ENCODE data around the gene ELAC2. TPM values are rescaled to one million over a fixed set of nuclear protein-coding genes. Genes with fewer than 3 reads are reported as not detected.

ELAC2 gene
- total RNA-seq, 2 donors from 2014 or later = 66.9 to 104 TPM

DNA sequence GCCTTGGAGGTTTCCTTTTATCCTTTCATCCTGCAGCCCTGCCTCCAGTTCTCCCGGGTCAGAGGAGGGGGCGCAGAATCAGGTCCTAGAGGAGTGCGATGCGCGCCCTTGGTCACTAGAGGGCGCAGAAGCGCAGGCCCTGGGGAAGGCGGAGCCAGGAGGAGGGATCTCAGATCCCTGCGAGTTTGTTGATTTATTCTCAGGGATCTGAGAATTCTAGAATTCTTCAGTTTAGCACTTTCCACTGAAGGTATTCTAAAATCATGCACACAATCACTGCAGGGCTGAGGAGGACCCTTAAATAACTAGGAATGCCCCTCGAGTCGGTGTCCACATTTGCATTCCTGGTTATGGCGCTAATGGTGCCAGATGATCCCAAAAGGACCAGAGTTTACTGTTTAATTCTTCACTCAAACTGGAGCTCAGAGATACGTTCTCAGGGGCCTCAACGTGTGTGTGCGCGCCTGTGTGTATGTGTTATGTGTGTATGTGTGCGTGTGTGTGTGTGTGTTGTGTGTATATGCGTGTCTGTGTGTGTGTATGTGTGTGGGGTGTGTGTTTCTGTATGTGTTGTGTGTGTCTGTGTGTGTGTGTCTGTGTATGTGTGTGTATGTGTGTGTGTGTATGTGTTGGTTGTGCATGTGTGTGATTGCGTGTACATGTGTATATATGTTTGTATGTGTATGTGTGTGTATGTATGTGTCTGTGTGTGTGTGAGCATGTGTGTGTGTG is 6.9 kb upstream of the ELAC2 start:
- no peak for TF ChIP-seq POLR2A (IDR thresholded peaks at IDR 0.05)
- TF ChIP-seq, protein P1, sequence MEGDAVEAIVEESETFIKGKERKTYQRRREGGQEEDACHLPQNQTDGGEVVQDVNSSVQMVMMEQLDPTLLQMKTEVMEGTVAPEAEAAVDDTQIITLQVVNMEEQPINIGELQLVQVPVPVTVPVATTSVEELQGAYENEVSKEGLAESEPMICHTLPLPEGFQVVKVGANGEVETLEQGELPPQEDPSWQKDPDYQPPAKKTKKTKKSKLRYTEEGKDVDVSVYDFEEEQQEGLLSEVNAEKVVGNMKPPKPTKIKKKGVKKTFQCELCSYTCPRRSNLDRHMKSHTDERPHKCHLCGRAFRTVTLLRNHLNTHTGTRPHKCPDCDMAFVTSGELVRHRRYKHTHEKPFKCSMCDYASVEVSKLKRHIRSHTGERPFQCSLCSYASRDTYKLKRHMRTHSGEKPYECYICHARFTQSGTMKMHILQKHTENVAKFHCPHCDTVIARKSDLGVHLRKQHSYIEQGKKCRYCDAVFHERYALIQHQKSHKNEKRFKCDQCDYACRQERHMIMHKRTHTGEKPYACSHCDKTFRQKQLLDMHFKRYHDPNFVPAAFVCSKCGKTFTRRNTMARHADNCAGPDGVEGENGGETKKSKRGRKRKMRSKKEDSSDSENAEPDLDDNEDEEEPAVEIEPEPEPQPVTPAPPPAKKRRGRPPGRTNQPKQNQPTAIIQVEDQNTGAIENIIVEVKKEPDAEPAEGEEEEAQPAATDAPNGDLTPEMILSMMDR (IDR thresholded peaks at IDR 0.05) = peak; percentile 50 to 71 (median 52)
- WGBS = 35% methylated on average over 19 of the region's 19 CpGs

DNA sequence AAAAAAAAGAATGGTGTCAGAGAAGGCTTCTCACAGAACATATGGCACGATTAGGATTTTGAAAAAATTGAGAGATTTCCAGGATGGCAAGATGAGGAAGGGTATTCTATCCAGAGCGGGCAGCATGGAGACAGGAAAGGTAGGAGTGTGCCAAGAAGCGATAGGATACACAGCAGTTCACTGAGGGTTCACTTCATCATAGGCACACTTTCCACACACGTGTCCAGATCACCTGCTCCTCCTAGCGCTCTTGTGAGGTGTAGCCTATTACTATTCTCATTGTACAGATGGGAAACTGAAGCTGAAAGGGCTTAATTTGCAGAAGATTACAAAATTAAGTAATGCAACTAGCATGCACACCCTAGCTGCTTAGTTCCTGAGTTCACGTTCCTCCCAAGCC is 6.2 kb upstream of the ELAC2 start:
- intact Hi-C loops (cut with DNase I) = no loop called here
- TF ChIP-seq, protein P1 (IDR thresholded peaks at IDR 0.05) = no peak
- TF ChIP-seq POLR2A (IDR thresholded peaks at IDR 0.05) (no peak), POLR2AphosphoS5 (IDR thresholded peaks at IDR 0.05) (no peak)
- DNase-seq (ENCODE audit: low spot score) = no peak
- no peaks in the 10 kb centered on the region for H3K9me3 ChIP-seq
- 76% methylated on average over 6 of the region's 6 CpGs for WGBS
- H3K4me1 ChIP-seq (replicated peaks) = no peaks in the 10 kb centered on the region
- H3K4me3 ChIP-seq = no peak overlapping the region
- no peaks in the 10 kb centered on the region for H3K36me3 ChIP-seq
- H3K27ac ChIP-seq = no peak overlapping the region
- no peaks in the 10 kb centered on the region for H3K27me3 ChIP-seq (replicated peaks; ENCODE audit: insufficient read depth)

More for the DNA sequence above, 6.9 kb upstream of the ELAC2 start:
- Histone ChIP-seq H3K4me3 (no peak overlapping the region), H3K9me3 (no peaks in the 10 kb centered on the region), H3K4me1 (replicated peaks) (no peaks in the 10 kb centered on the region), H3K27me3 (replicated peaks; ENCODE audit: insufficient read depth) (no peaks in the 10 kb centered on the region), H3K27ac (no peak overlapping the region), H3K36me3 (no peaks in the 10 kb centered on the region)
- intact Hi-C loops (cut with DNase I) = no loop called here
- peak; percentile 13 for DNase-seq (ENCODE audit: low spot score)

DNA sequence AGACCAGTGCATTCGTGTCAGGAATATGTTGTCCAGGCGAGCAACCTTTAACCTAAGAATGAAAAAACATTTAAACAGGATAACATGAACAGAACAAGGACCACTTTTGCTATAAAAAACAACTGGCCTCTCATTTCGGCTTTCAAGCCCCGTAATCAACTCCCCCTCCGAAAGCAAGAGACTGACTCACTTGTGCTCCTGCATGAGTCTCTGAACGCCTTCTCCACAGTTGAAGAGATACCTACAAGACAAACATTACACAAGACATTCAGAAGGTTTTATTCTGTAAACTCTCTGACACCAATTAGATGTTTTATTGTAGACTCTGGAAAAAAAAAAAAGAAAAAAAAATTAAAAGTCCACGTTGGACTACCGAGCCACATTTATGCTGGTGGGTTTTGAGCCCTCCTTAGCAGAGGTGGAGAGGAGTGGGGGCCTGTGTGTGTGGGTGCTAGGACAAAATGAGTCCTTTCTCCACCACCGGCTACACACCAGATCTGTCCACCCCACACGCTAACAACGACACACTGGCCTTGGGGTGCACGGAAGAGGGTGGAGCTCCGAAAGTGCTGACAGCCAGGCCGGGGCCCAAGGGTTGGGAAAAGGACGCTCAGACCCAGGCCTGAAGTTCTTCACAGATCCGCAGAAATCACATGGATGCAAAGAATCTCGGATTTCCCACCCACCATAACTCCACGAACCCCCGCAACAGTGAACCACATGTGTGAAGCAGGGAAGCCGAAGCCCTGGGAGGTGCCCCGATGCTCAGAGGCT is 759 bp downstream of the ELAC2 start:
- no peaks in the 10 kb centered on the region for H3K9me3 ChIP-seq
- peak overlapping the region; percentile 69 to 72 for H3K27ac ChIP-seq
- H3K4me3 ChIP-seq = peak overlapping the region; percentile 77 to 90
- H3K4me1 ChIP-seq (replicated peaks) = no peaks in the 10 kb centered on the region
- WGBS = 17% methylated on average over 19 of the region's 21 CpGs
- DNase-seq (ENCODE audit: low spot score) = no peak
- H3K27me3 ChIP-seq (replicated peaks; ENCODE audit: insufficient read depth) = no peaks in the 10 kb centered on the region
- TF ChIP-seq POLR2AphosphoS5 (IDR thresholded peaks at IDR 0.05) (no peak), POLR2A (IDR thresholded peaks at IDR 0.05) (no peak)
- TF ChIP-seq, protein P1 (IDR thresholded peaks at IDR 0.05) = no peak
- H3K36me3 ChIP-seq = peaks cover 0 to 10% of the 10 kb centered on the region in 2 donors
- intact Hi-C loops (cut with DNase I) = no loop called here

DNA sequence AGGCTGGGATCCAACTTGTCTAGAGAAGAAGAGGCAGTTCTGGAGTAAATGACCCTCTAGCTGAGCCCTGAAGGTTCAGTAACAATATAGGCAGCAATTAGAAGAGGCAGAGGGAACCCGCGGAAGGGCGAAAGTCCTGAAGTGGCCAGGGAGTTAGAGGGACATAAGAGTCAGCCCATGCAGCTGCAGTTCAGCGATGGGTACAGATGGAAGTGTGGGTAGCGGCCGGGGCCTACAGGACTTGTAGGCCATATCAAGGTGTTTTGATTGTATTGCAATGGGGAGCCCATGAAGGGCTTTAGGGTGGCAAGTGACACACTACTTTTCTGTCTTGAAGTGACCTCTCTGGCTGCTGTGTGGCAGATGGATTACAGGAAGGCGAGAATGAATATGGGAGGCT is 3.0 kb downstream of the ELAC2 start:
- Histone ChIP-seq H3K36me3 (peaks cover 0 to 13% of the 10 kb centered on the region in 2 donors), H3K4me1 (replicated peaks) (no peaks in the 10 kb centered on the region), H3K27me3 (replicated peaks; ENCODE audit: insufficient read depth) (no peaks in the 10 kb centered on the region), H3K4me3 (no peak overlapping the region), H3K9me3 (no peaks in the 10 kb centered on the region), H3K27ac (no peak overlapping the region)
- WGBS = 97% methylated on average over 7 of the region's 7 CpGs
- DNase-seq (ENCODE audit: low spot score) = no peak
- TF ChIP-seq, protein P1 (IDR thresholded peaks at IDR 0.05) = no peak
- TF ChIP-seq POLR2A (IDR thresholded peaks at IDR 0.05) (no peak), POLR2AphosphoS5 (IDR thresholded peaks at IDR 0.05) (no peak)
- intact Hi-C loops (cut with DNase I) = no loop called here
